ENCODE measurements around the gene MT3.
A peak's percentile ranks its signal among the peaks of the same experiment; 100 is the strongest.

Gene MT3

DNA sequence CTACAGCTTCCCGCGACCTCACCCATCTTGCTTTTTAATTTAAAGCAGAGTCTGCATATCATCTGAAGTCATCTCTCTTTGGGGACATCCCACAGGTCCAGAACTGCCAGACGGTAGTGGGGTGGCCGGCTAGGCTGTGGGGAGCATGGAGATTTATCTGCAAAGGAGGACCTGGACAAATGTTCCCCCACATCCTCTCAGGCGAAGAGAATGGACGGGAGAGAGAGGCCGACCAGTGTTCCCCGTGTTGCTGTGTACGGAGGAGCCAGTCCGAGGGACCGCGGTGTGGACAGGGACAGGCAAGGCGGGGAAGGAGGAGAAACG, 42.5 kb downstream of the MT3 start:
- Histone ChIP-seq H3K4me1 (ENCODE audit: control insufficient read depth, insufficient read depth, low read length) (0 out of 2 replicates have a peak, but pooled peaks cover 5% of the 10 kb centered on the region), H3K27me3 (ENCODE audit: control insufficient read depth, insufficient read depth, low read length) (peaks cover 97% of the 10 kb centered on the region), H3K9me3 (ENCODE audit: control insufficient read depth, insufficient read depth, low read length) (no peaks in the 10 kb centered on the region), H3K9ac (ENCODE audit: low read depth, low read length) (no peak overlapping the region), H3K27ac (ENCODE audit: low read depth, low read length) (no peak overlapping the region), H3K4me3 (ENCODE audit: low read depth, low read length) (peak overlapping the region; percentile 31; the same call in 1 of the 2 replicates), H3K36me3 (ENCODE audit: control insufficient read depth, insufficient read depth, low read length) (no peaks in the 10 kb centered on the region)

DNA sequence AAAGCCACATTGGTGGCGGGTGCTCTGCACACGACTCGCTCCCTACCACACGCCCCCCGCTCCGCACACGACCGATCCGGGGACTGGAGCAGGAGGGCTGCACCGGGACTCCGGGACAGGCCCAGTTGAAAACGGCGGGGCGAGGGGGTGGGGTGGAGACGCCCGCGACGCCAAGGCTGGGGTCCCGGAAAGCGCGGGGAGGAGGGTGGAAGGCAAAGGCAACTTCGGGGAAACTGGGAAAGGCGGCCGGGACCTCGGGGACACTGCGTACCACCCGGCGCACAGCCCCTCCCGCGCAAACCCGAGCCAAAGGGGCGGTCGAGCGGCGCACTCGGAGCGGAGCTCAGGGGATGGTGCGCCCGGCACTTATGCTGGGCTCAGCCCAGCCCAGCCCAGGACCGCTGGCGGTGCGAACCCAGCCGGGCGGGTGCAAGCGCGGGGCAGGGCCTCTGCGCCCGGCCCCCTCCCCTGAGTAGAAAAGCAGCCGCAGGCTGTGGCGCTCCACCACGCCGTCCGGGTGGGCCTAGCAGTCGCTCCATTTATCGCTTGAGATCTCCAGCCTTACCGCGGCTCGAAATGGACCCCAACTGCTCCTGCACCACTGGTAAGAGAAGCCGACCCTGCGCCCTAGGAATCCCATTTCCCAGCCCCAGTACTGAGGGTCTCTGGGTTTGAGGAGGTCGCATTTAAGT, 43.0 kb downstream of the MT3 start, which contains the start of gene MT1M:
MT1M (plus strand) TSS at position 504 of the 692 bp plus-strand sequence; CDS start at position 577, 73 bp downstream.
- Histone ChIP-seq H3K4me3 (ENCODE audit: low read depth, low read length) (peak within 1 kb of the TSS; percentile 31; the same call in 1 of the 2 replicates), H3K9me3 (ENCODE audit: control insufficient read depth, insufficient read depth, low read length) (no peaks in the 10 kb centered on the region), H3K4me1 (ENCODE audit: control insufficient read depth, insufficient read depth, low read length) (0 out of 2 replicates have a peak, but pooled peaks cover 3% of the 10 kb centered on the region), H3K36me3 (ENCODE audit: control insufficient read depth, insufficient read depth, low read length) (no peaks in the 10 kb centered on the region), H3K9ac (ENCODE audit: low read depth, low read length) (no peak within 1 kb of the TSS), H3K27me3 (ENCODE audit: control insufficient read depth, insufficient read depth, low read length) (peaks cover 97% of the 10 kb centered on the region), H3K27ac (ENCODE audit: low read depth, low read length) (no peak within 1 kb of the TSS)

GRCh38 chr16:56632848-56633365, 43.6 kb downstream of the MT3 start:
- Histone ChIP-seq H3K27ac (ENCODE audit: low read depth, low read length) (no peak overlapping the region), H3K36me3 (ENCODE audit: control insufficient read depth, insufficient read depth, low read length) (no peaks in the 10 kb centered on the region), H3K9ac (ENCODE audit: low read depth, low read length) (no peak overlapping the region), H3K4me1 (ENCODE audit: control insufficient read depth, insufficient read depth, low read length) (0 out of 2 replicates have a peak, but pooled peaks cover 4% of the 10 kb centered on the region), H3K27me3 (ENCODE audit: control insufficient read depth, insufficient read depth, low read length) (peaks cover 99% of the 10 kb centered on the region), H3K4me3 (ENCODE audit: low read depth, low read length) (peak overlapping the region; percentile 31; the same call in 1 of the 2 replicates), H3K9me3 (ENCODE audit: control insufficient read depth, insufficient read depth, low read length) (no peaks in the 10 kb centered on the region)

- H3K9me3 ChIP-seq (ENCODE audit: control insufficient read depth, insufficient read depth, low read length): no peaks in the 10 kb centered on the region
- peaks cover 100% of the 10 kb centered on the region for H3K27me3 ChIP-seq (ENCODE audit: control insufficient read depth, insufficient read depth, low read length)
- H3K9ac ChIP-seq (ENCODE audit: low read depth, low read length): no peak overlapping the region
- 0 out of 2 replicates have a peak, but pooled peaks cover 7% of the 10 kb centered on the region for H3K4me1 ChIP-seq (ENCODE audit: control insufficient read depth, insufficient read depth, low read length)
- no peak overlapping the region for H3K4me3 ChIP-seq (ENCODE audit: low read depth, low read length)
- no peaks in the 10 kb centered on the region for H3K36me3 ChIP-seq (ENCODE audit: control insufficient read depth, insufficient read depth, low read length)
- no peak overlapping the region for H3K27ac ChIP-seq (ENCODE audit: low read depth, low read length)
These were observed 44.2 kb downstream of the MT3 start for GRCh38 chr16:56633535-56633934.

DNA sequence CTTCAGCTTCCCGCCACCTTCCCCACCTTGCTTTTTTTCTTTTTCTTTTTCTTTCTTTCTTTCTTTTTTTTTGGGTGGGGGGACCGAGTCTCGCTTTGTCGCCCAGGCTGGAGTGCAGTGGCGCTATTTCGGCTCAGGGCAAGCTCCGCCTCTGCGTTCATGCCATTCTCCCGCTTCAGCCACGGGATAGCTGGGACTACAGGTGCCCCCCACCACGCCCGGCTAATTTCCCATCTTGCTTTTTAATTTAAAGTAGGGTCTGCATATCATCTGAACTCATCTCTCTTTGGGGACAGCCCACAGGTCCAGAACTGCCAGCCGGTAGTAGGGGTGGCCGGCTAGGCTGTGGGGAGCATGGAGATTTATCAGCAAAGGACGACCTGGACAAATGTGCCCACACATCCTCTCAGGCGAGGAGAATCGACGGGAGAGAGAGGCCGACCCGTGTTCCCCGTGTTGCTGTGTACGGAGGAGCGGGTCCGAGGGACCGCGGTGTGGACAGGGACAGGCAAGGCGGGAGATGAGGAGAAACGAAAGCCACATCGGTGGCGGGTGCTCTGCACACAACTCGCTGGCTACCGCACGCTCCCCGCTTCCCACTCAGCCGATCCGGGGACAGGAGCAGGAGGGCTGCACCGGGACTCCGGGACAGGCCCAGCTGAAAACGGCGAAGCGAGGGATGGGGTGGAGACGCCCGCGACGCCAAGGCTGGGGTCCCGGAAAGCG, 45.5 kb downstream of the MT3 start:
- Histone ChIP-seq H3K9ac (ENCODE audit: low read depth, low read length) (no peak overlapping the region), H3K27me3 (ENCODE audit: control insufficient read depth, insufficient read depth, low read length) (peaks cover 100% of the 10 kb centered on the region), H3K4me3 (ENCODE audit: low read depth, low read length) (peak overlapping the region; percentile 0; the same call in 1 of the 2 replicates)

GRCh38 chr16:56635441-56635967, 46.2 kb downstream of the MT3 start:
- H3K9ac ChIP-seq (ENCODE audit: low read depth, low read length): no peak overlapping the region
- 0 out of 2 replicates have a peak, but pooled peaks cover 7% of the 10 kb centered on the region for H3K4me1 ChIP-seq (ENCODE audit: control insufficient read depth, insufficient read depth, low read length)
- no peaks in the 10 kb centered on the region for H3K9me3 ChIP-seq (ENCODE audit: control insufficient read depth, insufficient read depth, low read length)
- H3K27ac ChIP-seq (ENCODE audit: low read depth, low read length): no peak overlapping the region
- H3K36me3 ChIP-seq (ENCODE audit: control insufficient read depth, insufficient read depth, low read length): no peaks in the 10 kb centered on the region
- H3K4me3 ChIP-seq (ENCODE audit: low read depth, low read length): peak overlapping the region; percentile 0; the same call in 1 of the 2 replicates
- peaks cover 100% of the 10 kb centered on the region for H3K27me3 ChIP-seq (ENCODE audit: control insufficient read depth, insufficient read depth, low read length)

More for the DNA sequence above, 45.5 kb downstream of the MT3 start:
- no peaks in the 10 kb centered on the region for H3K9me3 ChIP-seq (ENCODE audit: control insufficient read depth, insufficient read depth, low read length)
- H3K4me1 ChIP-seq (ENCODE audit: control insufficient read depth, insufficient read depth, low read length): 0 out of 2 replicates have a peak, but pooled peaks cover 7% of the 10 kb centered on the region
- no peak overlapping the region for H3K27ac ChIP-seq (ENCODE audit: low read depth, low read length)
- no peaks in the 10 kb centered on the region for H3K36me3 ChIP-seq (ENCODE audit: control insufficient read depth, insufficient read depth, low read length)

GRCh38 chr16:56636616-56637413, 47.5 kb downstream of the MT3 start:
- Histone ChIP-seq H3K4me3 (ENCODE audit: low read depth, low read length) (no peak overlapping the region), H3K4me1 (ENCODE audit: control insufficient read depth, insufficient read depth, low read length) (0 out of 2 replicates have a peak, but pooled peaks cover 7% of the 10 kb centered on the region), H3K9ac (ENCODE audit: low read depth, low read length) (no peak overlapping the region), H3K36me3 (ENCODE audit: control insufficient read depth, insufficient read depth, low read length) (no peaks in the 10 kb centered on the region), H3K27me3 (ENCODE audit: control insufficient read depth, insufficient read depth, low read length) (peaks cover 100% of the 10 kb centered on the region), H3K9me3 (ENCODE audit: control insufficient read depth, insufficient read depth, low read length) (no peaks in the 10 kb centered on the region), H3K27ac (ENCODE audit: low read depth, low read length) (no peak overlapping the region)

- Histone ChIP-seq H3K4me3 (ENCODE audit: low read depth, low read length) (peak within 1 kb of the TSS; percentile 46), H3K27ac (ENCODE audit: low read depth, low read length) (no peak within 1 kb of the TSS), H3K9ac (ENCODE audit: low read depth, low read length) (no peak within 1 kb of the TSS), H3K36me3 (ENCODE audit: control insufficient read depth, insufficient read depth, low read length) (no peaks in the 10 kb centered on the region), H3K9me3 (ENCODE audit: control insufficient read depth, insufficient read depth, low read length) (no peaks in the 10 kb centered on the region), H3K4me1 (ENCODE audit: control insufficient read depth, insufficient read depth, low read length) (0 out of 2 replicates have a peak, but pooled peaks cover 10% of the 10 kb centered on the region), H3K27me3 (ENCODE audit: control insufficient read depth, insufficient read depth, low read length) (peaks cover 100% of the 10 kb centered on the region)
These were observed 48.8 kb downstream of the MT3 start, which contains the start of gene MT1A for GRCh38 chr16:56637814-56638750. TSS of gene MT1A (plus strand) at chr16:56638666. CDS start at chr16:56638739, 73 bp downstream.

DNA sequence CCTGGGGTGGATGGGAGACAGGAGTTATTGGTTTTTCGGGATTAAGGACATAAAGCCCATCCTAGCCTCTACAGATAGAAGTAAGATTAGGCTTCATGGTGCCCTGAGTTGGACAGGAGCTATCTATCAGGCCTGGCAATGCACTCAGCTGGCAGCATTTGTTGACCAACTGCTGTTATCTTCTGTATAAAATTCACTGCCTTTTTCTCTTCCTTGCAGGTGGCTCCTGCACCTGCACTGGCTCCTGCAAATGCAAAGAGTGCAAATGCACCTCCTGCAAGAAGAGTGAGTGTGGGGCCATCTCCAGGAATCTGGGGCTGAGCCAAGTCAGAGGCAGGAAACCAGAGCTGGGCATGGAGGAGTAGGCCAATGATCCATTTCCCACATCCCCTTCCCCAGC, 49.7 kb downstream of the MT3 start:
- Histone ChIP-seq H3K36me3 (ENCODE audit: control insufficient read depth, insufficient read depth, low read length) (no peaks in the 10 kb centered on the region), H3K4me3 (ENCODE audit: low read depth, low read length) (no peak overlapping the region), H3K9ac (ENCODE audit: low read depth, low read length) (no peak overlapping the region), H3K27me3 (ENCODE audit: control insufficient read depth, insufficient read depth, low read length) (peaks cover 100% of the 10 kb centered on the region), H3K9me3 (ENCODE audit: control insufficient read depth, insufficient read depth, low read length) (no peaks in the 10 kb centered on the region), H3K27ac (ENCODE audit: low read depth, low read length) (no peak overlapping the region), H3K4me1 (ENCODE audit: control insufficient read depth, insufficient read depth, low read length) (peaks cover 16% of the 10 kb centered on the region)
